IPS DF 6.9 (cell line): ENCODE measurements around the gene COX6B2.
"Not testable (repeated sequence)": the region's sequence is repeated elsewhere in the genome, so short reads cannot be mapped to it uniquely, and the experiment has no call there.

Experiments used
- DNase-seq: peaks from one replicate; pipeline ENCODE4 v3.0.0-alpha.2; 2013; ENCODE audit warnings: low read depth, low spot score
- H3K27ac ChIP-seq: one replicate; pipeline ENCODE4 v1.5.1; 2013; ENCODE audit warnings: low read length, control low read depth
- H3K27me3 ChIP-seq: 2 replicates; pipeline ENCODE4 v1.6.1; 2013; ENCODE audit warnings: mild to moderate bottlenecking, low read length; ENCODE audit not compliant: control insufficient read depth, insufficient read depth
- H3K36me3 ChIP-seq: 2 replicates; pipeline ENCODE4 v1.6.1; 2013; ENCODE audit warnings: low read length; ENCODE audit not compliant: control insufficient read depth, insufficient read depth
- H3K4me1 ChIP-seq: 2 replicates; pipeline ENCODE4 v1.6.1; 2013; ENCODE audit warnings: low read length; ENCODE audit not compliant: control insufficient read depth, insufficient read depth
- H3K4me3 ChIP-seq: 2 replicates; pipeline ENCODE4 v1.5.1; 2013; ENCODE audit warnings: mild to moderate bottlenecking, low read length
- H3K9me3 ChIP-seq: 2 replicates; pipeline ENCODE4 v1.6.1; 2013; ENCODE audit warnings: low read length, inconsistent platforms; ENCODE audit not compliant: control insufficient read depth, insufficient read depth
- WGBS: extraction: QIAGEN DNeasy Blood & Tissue Kit; methylation state at CpG from one replicate; pipeline ENCODE4 v1.1.7; 2013; ENCODE audit warnings: mixed read lengths, missing lambda C conversion rate; ENCODE audit not compliant: insufficient read length, insufficient coverage; 5-methylcytosine and 5-hydroxymethylcytosine counted together

COX6B2 gene

GRCh38 chr19:55339105-55339888, 15.2 kb downstream of the COX6B2 start, which contains the start of gene KMT5C:
Gene KMT5C (plus strand): TSS chr19:55339876. CDS start chr19:55341937, 2,061 bp downstream.
- Histone ChIP-seq H3K9me3 (no peaks in the 10 kb centered on the region), H3K4me3 (peak within 1 kb of the TSS; percentile 64; the same call in 1 of the 2 replicates), H3K27me3 (no peaks in the 10 kb centered on the region), H3K27ac (no peak within 1 kb of the TSS), H3K4me1 (peaks cover 2% of the 10 kb centered on the region), H3K36me3 (peaks cover 8% of the 10 kb centered on the region)
- WGBS = no CpG with 5 or more reads among the region's 63 CpGs
- DNase-seq = peak; percentile 100

DNA sequence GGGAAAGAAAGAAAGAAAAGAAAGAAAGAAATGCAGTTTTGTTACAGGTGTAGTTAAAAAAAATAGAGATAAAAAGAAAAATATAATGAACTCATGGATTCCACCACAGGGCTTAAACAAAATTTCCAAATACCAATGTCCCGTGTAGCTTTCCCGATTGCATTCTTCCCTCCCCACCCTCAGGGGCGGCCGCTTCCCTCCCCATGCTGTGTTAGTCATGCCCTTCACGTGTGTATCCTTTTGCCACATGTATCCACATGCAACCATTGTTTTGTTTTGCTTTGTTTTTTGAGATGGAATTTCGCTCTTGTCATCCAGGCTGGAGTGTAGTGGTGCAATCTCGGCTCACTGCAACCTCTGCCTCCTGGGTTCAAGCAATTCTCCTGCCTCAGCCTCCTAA, 18.4 kb downstream of the COX6B2 start:
- no peak overlapping the region for H3K4me3 ChIP-seq
- no peaks in the 10 kb centered on the region for H3K36me3 ChIP-seq
- H3K9me3 ChIP-seq = no peaks in the 10 kb centered on the region
- H3K27ac ChIP-seq = no peak overlapping the region
- no CpG with 5 or more reads among the region's 7 CpGs for WGBS
- H3K27me3 ChIP-seq = no peaks in the 10 kb centered on the region
- DNase-seq = no peak
- H3K4me1 ChIP-seq = peaks cover 2% of the 10 kb centered on the region; the same call in 1 of the 2 replicates

- H3K4me1 ChIP-seq = peaks cover 2% of the 10 kb centered on the region; the same call in 1 of the 2 replicates
- DNase-seq = no peak
- no peak overlapping the region for H3K27ac ChIP-seq
- no CpG with 5 or more reads among the region's 11 CpGs for WGBS
- H3K4me3 ChIP-seq = no peak overlapping the region
- H3K27me3 ChIP-seq = no peaks in the 10 kb centered on the region
- H3K9me3 ChIP-seq = no peaks in the 10 kb centered on the region
- H3K36me3 ChIP-seq = no peaks in the 10 kb centered on the region
These were observed 20.6 kb downstream of the COX6B2 start for GRCh38 chr19:55333870-55334269.

DNA sequence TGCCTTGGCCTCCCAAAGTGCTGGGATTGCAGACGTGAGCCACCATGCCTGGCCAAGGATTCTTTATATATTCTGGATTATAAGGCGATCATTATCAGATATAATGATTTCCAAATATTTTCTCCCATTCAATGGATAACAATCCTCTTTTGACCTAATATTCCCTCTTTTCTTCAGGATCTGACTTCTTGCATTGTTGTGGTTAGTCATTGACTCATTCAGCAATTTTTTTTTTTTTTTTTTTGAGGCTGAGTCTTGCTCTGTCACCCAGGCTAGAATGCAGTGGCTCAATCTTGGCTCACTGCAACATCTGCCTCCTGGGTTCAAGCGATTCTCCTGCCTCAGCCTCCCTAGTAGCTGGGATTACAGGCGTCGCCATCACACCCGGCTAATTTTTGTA, 24.7 kb downstream of the COX6B2 start:
- not testable (repeated sequence) for H3K27me3 ChIP-seq, H3K36me3 ChIP-seq, H3K9me3 ChIP-seq, H3K4me1 ChIP-seq, H3K4me3 ChIP-seq, H3K27ac ChIP-seq, DNase-seq
- no CpG with 5 or more reads among the region's 6 CpGs for WGBS

DNA sequence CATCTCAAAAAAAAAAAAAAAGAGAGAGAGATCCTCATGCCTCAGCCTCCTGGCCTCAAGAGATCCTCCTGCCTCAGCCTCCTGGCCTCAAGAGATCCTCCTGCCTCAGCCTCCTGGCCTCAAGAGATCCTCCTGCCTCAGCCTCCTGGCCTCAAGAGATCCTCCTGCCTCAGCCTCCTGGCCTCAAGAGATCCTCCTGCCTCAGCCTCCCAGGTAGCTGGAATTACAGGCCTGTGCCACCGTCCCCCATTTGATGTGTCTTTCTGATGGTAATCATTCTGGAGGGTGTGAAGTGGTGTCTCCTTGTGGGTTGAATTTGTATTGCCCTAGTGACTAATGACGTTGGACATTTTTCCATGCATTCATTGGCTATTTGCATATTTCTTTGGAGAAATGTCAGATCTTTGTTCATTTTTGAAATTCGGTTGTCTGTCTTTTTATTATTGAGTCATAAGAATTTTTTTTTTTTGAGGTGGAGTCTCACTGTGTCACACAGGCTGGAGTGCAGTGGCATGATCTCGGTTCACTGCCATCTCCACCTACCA, 25.7 kb downstream of the COX6B2 start:
- H3K27me3 ChIP-seq, H3K4me3 ChIP-seq, H3K27ac ChIP-seq, H3K36me3 ChIP-seq, H3K4me1 ChIP-seq, DNase-seq, H3K9me3 ChIP-seq: not testable (repeated sequence)
- no CpG with 5 or more reads among the region's 4 CpGs for WGBS

DNA sequence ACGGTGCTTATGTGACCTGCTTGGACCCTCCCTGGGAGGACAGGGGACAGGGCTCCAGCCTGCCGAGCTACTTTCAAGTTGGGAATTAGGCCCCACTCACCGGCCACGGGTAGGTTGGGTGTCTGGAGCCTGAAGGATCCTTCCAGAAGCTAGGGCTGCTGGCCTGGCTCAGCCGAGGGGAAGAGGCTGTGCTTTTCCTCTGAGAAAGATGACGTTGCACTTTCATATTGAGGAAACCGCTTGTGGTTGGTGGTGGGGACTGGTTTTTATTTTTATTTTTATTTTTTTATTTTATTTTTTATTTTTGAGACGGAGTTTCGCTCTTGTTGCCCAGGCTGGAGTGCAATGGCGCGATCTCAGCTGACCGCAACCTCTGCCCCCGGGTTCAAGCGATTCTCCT, 29.3 kb downstream of the COX6B2 start, which contains the start of gene TMEM150B:
Gene TMEM150B (minus strand): TSS at position 170 of the 400 bp plus-strand sequence. CDS start 4,305 bp downstream, outside the sequence.
- Histone ChIP-seq H3K36me3 (no peaks in the 10 kb centered on the region), H3K27me3 (no peaks in the 10 kb centered on the region), H3K4me3 (no peak within 1 kb of the TSS), H3K9me3 (no peaks in the 10 kb centered on the region), H3K27ac (no peak within 1 kb of the TSS), H3K4me1 (peaks cover 1% of the 10 kb centered on the region; the same call in 1 of the 2 replicates)
- no peak for DNase-seq
- no CpG with 5 or more reads among the region's 14 CpGs for WGBS

GRCh38 chr19:55324662-55325061, 29.9 kb downstream of the COX6B2 start:
- no CpG with 5 or more reads among the region's 6 CpGs for WGBS
- Histone ChIP-seq H3K4me1 (peaks cover 4% of the 10 kb centered on the region; the same call in 1 of the 2 replicates), H3K4me3 (no peak overlapping the region), H3K27ac (no peak overlapping the region), H3K9me3 (no peaks in the 10 kb centered on the region), H3K36me3 (no peaks in the 10 kb centered on the region), H3K27me3 (no peaks in the 10 kb centered on the region)
- no peak for DNase-seq

DNA sequence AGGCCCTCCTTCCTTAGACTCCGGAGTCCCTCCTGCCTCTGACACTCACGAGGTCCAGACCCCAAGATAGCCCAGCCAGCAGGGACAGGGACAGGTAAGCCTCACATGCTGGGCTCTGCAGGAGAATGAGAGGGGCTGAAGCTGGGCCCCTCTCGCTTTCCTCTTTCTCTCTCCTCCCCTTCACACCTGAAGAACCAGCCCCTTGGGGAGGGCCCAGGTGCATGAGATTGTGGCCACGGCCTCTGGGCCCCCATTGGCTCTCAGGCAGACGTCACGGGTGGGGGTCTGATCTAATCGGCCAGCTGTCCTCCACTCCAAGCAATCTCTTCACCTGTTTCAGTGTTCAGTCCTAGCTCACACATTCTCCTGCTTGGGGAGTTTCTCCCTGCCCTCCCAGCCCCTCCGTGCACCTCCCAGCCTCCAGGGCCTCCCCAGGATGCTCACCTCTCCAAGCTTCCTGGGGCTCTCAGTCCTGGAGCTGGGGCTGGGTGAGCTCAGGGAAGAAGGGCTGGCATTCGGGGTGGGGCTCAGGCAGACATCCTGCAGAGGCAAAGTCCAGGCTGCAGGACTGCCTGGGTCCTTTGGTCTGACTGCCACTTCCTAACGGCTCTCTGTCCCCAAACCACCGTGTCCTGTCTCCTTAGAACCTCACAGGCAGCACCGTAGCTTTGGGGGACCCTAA, 32.2 kb downstream of the COX6B2 start:
- Histone ChIP-seq H3K4me1 (peaks cover 4% of the 10 kb centered on the region; the same call in 1 of the 2 replicates), H3K36me3 (no peaks in the 10 kb centered on the region), H3K27me3 (no peaks in the 10 kb centered on the region), H3K27ac (no peak overlapping the region), H3K4me3 (no peak overlapping the region), H3K9me3 (no peaks in the 10 kb centered on the region)
- DNase-seq = no peak
- no CpG with 5 or more reads among the region's 12 CpGs for WGBS

DNA sequence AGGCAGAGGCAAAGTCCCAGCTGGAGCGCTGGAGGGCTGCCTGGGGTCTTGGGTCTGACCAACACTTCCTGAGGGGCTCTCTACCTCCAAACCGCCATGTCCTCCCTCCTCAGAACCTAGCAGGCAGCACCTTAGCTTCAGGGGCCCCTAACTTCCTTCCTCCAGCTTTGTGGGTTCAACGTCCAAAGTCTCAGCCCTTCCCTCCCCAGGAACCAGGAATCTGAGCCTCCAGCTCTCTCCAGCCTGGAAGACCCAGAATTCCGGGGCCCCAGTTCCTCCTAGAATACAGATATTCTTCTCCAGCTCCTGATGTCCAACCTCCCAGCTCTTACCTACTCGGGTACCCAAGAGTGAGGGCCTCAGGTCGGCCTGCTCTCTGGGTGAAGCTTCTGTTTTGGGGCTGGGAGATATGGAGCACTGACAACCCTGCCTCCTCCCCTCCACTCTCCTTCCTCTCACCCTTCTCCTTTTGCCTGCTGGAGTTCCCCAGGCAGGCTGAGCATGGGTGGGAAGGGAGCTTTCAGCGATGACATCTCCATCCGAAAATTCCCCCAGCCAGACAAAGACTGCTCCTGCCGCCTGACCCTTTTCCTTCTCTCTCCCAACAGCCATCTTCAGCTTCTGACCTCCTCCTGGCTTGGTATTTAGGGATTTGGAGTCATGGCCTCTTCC, 32.9 kb downstream of the COX6B2 start:
- Histone ChIP-seq H3K36me3 (no peaks in the 10 kb centered on the region), H3K27me3 (no peaks in the 10 kb centered on the region), H3K4me1 (peaks cover 4% of the 10 kb centered on the region; the same call in 1 of the 2 replicates), H3K9me3 (no peaks in the 10 kb centered on the region), H3K27ac (no peak overlapping the region), H3K4me3 (no peak overlapping the region)
- DNase-seq = no peak
- no CpG with 5 or more reads among the region's 9 CpGs for WGBS

DNA sequence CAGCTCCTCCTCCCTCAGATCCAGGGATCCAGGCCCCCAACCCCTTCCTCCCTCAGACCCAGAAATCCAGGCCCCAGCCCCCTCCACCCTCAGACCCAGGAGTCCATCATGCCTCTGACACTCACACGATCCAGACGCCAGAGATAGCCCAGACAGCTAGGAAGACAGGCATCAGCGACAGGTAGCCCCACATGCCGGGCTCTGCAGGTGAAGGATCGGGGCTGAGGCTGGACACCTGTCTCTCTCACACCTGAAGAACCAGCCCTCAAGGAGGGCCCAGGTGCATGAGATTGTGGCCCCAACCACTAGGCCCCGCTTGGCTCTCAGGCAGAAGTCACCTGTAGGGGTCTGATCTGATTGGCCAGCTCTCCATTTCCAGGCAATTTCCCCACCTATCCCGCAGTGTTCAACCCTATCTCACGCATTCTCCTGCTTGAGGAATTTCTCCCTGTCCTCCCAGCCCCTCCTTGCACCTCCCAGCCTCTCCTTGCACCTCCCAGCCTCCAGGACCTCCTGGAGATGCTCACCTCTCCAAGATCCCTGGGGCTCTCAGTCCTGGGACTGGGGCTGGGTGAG, 33.6 kb downstream of the COX6B2 start:
- DNase-seq = no peak
- H3K4me1 ChIP-seq = peaks cover 4% of the 10 kb centered on the region; the same call in 1 of the 2 replicates
- H3K9me3 ChIP-seq = no peaks in the 10 kb centered on the region
- H3K27ac ChIP-seq = no peak overlapping the region
- WGBS = no CpG with 5 or more reads among the region's 8 CpGs
- H3K27me3 ChIP-seq = no peaks in the 10 kb centered on the region
- no peaks in the 10 kb centered on the region for H3K36me3 ChIP-seq
- no peak overlapping the region for H3K4me3 ChIP-seq
